ENCODE data around the gene ZBTB17. TPM values are rescaled to one million over a fixed set of nuclear protein-coding genes. Genes with fewer than 3 reads are reported as not detected.

The ZBTB17 gene
- total RNA-seq, 2 experiments from 2014 or later: 44.1 to 45.7 TPM

DNA sequence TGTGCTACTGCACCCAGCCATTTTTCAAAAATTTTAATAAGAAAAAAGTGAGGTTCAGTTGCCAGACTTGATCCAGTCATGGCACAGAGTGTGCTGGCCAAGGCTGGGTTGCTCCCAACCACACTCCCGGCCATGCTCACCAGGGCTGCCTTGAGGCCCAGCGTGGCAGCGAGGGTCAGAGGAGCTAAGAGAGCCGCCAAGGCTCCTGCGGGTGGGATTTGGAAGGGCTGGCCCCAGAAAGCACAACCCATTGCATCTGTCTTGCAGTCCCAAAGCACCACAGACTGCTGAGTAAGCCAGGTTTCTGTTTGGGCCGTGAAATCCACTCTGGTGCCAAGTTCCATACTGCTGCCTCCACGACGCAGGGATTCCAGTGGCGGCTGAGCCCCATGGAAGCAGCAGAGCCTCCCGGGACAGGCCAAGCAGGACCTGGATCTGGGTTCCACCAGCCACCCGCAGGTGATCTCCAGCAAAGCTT lies 22.6 kb downstream of the ZBTB17 start:
- Mint-ChIP-seq H3K4me3 (no peak overlapping the region), H3K9me3 (peaks cover 2% of the 10 kb centered on the region), H3K27me3 (no peaks in the 10 kb centered on the region), H3K4me1 (ENCODE audit: low read depth) (peaks cover 91% of the 10 kb centered on the region), H3K27ac (peak overlapping the region; percentile 58), H3K36me3 (ENCODE audit: low read depth) (peaks cover 36% of the 10 kb centered on the region)
- no peak for ATAC-seq
- intact Hi-C loops (cut with micrococcal nuclease): no loop called here
- ChIA-PET CTCF (no interaction called here), POLR2A (interaction anchor here (0.7 to 1.7 kb wide), 4 partner anchors 9 to 119 kb away, joined by 3 to 4 read pairs (median 4); no protein-coding TSS in a partner anchor)
- TF ChIP-seq, protein P1, sequence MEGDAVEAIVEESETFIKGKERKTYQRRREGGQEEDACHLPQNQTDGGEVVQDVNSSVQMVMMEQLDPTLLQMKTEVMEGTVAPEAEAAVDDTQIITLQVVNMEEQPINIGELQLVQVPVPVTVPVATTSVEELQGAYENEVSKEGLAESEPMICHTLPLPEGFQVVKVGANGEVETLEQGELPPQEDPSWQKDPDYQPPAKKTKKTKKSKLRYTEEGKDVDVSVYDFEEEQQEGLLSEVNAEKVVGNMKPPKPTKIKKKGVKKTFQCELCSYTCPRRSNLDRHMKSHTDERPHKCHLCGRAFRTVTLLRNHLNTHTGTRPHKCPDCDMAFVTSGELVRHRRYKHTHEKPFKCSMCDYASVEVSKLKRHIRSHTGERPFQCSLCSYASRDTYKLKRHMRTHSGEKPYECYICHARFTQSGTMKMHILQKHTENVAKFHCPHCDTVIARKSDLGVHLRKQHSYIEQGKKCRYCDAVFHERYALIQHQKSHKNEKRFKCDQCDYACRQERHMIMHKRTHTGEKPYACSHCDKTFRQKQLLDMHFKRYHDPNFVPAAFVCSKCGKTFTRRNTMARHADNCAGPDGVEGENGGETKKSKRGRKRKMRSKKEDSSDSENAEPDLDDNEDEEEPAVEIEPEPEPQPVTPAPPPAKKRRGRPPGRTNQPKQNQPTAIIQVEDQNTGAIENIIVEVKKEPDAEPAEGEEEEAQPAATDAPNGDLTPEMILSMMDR (IDR thresholded peaks at IDR 0.05): no peak
- no peak for DNase-seq

DNA sequence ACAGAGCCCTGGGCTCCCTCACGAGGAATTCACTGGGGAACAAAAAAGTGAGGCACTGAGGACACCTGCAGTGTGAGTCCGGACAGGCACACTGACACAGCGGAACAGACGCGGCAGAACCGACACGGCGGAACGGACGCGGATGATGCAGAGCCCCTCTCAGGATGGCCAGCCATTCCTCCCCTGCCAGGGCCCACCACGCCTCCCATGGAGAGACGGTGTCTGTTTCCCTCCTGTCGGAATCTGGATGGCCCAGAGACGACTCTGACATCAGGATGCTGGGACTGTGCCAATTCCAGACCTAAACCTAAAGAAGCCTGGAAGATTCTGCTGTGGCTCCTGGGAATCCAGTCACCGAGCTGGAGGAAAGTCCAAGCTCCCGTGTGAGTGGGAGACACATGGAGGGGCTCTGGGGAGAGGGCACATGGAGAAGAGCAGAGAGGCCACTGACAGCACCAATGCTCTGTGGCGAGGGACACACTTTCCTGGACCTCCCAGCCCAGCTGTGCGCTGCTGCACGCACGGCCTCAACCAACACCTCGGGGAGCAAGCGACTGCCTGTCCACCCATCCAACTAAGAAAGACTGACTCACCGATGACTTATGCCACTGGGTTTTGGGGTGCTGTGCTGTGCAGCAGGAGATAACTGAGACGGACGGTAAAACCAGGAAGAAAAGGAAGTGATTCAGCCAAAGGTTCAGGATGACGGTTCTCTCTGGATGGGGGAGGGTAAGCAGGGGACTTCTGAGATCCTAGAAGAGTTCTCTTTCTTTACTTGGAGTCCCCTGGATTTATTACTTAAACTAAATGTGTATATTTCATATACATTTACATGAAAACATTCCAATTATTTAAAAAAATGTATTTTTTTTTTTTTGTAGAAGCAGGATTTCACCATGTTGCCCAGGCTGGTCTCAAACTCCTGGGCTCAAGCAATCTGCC lies 23.3 kb downstream of the ZBTB17 start:
- Mint-ChIP-seq H3K9me3 (peaks cover 2% of the 10 kb centered on the region), H3K4me3 (peak overlapping the region; percentile 62), H3K27me3 (no peaks in the 10 kb centered on the region), H3K27ac (peak overlapping the region; percentile 98), H3K36me3 (ENCODE audit: low read depth) (peaks cover 43% of the 10 kb centered on the region), H3K4me1 (ENCODE audit: low read depth) (peaks cover 91% of the 10 kb centered on the region)
- intact Hi-C loops (cut with micrococcal nuclease): no loop called here
- TF ChIP-seq, protein P1 (IDR thresholded peaks at IDR 0.05): no peak
- DNase-seq (peak; percentile 51), ATAC-seq (no peak)
- CTCF ChIA-PET: interaction anchor here (0.9 to 1.6 kb wide), 2 partner anchors 9 to 12 kb away, joined by 3 to 6 read pairs; no protein-coding TSS in a partner anchor
- POLR2A ChIA-PET: interaction anchor here (1.3 to 5.2 kb wide), 3 partner anchors 8 to 119 kb away, joined by 4 to 69 read pairs (median 27); partner anchors contain the start of gene ZBTB17

DNA sequence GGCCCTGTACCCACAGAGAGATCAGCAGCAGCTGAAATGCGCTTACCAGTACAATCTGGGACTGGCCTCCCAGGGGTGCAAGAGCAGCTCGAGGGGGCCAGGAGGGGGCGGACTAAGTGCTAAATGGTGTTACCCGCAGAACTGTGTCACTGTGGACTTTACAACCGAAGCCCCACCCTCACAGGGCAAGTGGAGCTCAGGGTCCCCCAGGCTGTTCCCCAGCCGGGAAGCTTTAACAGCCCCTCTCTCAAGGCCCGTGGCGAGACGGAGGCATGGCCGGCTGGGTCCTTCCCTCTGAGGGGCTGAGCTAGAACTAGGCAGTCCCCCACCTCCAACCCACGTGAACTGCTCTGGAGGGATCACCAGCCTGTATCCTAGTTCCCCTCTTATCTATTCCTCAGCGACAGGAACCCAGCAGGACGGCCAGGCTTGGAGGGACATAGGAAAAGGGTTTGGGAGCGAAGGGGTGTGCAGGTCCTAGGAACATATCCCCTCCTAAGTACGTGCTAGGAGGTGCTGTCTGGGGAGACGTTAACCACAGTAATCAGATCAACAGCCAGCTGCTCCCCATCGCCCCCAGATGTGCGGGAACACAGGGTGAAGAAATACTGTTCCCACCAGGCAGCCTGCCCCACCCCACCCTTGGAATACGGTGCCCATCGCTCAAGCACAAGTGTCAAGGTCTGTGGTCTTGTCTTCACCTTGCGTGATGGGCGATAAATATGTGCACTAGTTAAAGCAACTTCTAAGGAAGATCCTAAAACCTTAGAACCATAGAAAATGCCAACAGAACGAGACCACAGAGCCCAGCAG lies 24.4 kb downstream of the ZBTB17 start:
- ChIA-PET POLR2A (interaction anchor here (0.6 to 5.2 kb wide), 6 partner anchors 9 to 140 kb away, joined by 3 to 69 read pairs (median 16); partner anchors contain the start of gene ZBTB17), CTCF (interaction anchor here (0.9 to 2.9 kb wide), 8 partner anchors 8 to 160 kb away, joined by 3 to 14 read pairs (median 6); partner anchors contain the start of gene ZBTB17)
- peak overlapping the region; percentile 98 for H3K27ac Mint-ChIP-seq
- no peaks in the 10 kb centered on the region for H3K27me3 Mint-ChIP-seq
- TF ChIP-seq, protein P1 (IDR thresholded peaks at IDR 0.05): no peak
- peaks cover 49% of the 10 kb centered on the region for H3K36me3 Mint-ChIP-seq (ENCODE audit: low read depth)
- peaks cover 92% of the 10 kb centered on the region for H3K4me1 Mint-ChIP-seq (ENCODE audit: low read depth)
- intact Hi-C loops (cut with micrococcal nuclease): loop anchor here (2.0 kb wide), 1 partner anchor 13 kb away; no protein-coding TSS in a partner anchor
- H3K4me3 Mint-ChIP-seq: peak overlapping the region; percentile 62
- peak; percentile 88 for DNase-seq
- peak; percentile 33 for ATAC-seq
- H3K9me3 Mint-ChIP-seq: peaks cover 2% of the 10 kb centered on the region

DNA sequence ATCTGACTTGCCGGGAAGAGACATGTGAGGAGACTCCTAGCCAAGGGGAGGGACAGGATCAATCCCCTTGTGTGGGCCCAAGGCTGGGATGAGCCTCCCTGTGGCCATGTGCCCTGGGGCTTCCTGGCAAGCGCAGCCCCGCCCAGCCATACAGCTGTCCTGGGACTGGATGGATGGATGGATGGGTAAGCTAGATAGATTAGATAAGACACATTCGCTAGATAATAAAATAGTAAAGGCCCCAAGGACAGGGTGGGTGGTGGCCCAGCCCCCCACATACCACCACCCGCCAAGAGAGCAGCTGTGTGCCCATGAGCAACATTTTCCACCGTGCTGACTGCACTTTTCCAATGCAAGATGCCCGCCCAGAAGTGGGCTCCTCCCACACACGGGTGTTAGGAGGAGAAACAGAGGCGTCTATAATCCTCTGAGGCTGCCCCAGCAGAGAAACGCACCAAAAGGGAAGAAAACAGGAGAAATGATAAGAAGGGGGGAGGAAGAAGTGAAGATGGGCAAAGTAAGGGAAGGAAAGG lies 25.1 kb downstream of the ZBTB17 start:
- no peaks in the 10 kb centered on the region for H3K27me3 Mint-ChIP-seq
- DNase-seq: peak; percentile 95
- ATAC-seq: peak; percentile 25
- peak overlapping the region; percentile 62 for H3K4me3 Mint-ChIP-seq
- H3K9me3 Mint-ChIP-seq: peaks cover 2% of the 10 kb centered on the region
- peaks cover 47% of the 10 kb centered on the region for H3K36me3 Mint-ChIP-seq (ENCODE audit: low read depth)
- intact Hi-C loops (cut with micrococcal nuclease): loop anchor here (2.0 kb wide), 1 partner anchor 14 kb away; no protein-coding TSS in a partner anchor
- H3K4me1 Mint-ChIP-seq (ENCODE audit: low read depth): peaks cover 85% of the 10 kb centered on the region
- CTCF ChIA-PET: interaction anchor here (1.0 to 2.9 kb wide), 8 partner anchors 9 to 159 kb away, joined by 3 to 14 read pairs (median 6); partner anchors contain the start of gene ZBTB17
- H3K27ac Mint-ChIP-seq: peak overlapping the region; percentile 98
- TF ChIP-seq, protein P1 (IDR thresholded peaks at IDR 0.05): no peak
- POLR2A ChIA-PET: interaction anchor here (0.6 to 5.2 kb wide), 9 partner anchors 10 to 139 kb away, joined by 3 to 69 read pairs (median 14); partner anchors contain the start of genes SPEN and ZBTB17
